H9 (cell line): ENCODE measurements around the gene RFPL3. TPM values are rescaled to one million over a fixed set of nuclear protein-coding genes. Genes with fewer than 3 reads are reported as not detected.

Experiments used
- DNase-seq: peaks from one replicate; pipeline ENCODE4 v3.0.0-alpha.2; 2017
- H2AFZ ChIP-seq: one replicate; pipeline ENCODE4 v1.6.1; 2013; ENCODE audit warnings: mild to moderate bottlenecking, low read length, control low read depth, moderate library complexity
- H2AK5ac ChIP-seq: 2 replicates; pipeline ENCODE4 v1.6.1; 2013; ENCODE audit warnings: low read length, control low read depth, mixed read lengths; ENCODE audit not compliant: insufficient read length
- H2BK120ac ChIP-seq: one replicate; pipeline ENCODE4 v1.6.1; 2013; ENCODE audit warnings: low read depth, mild to moderate bottlenecking, low read length, control low read depth, inconsistent platforms; ENCODE audit not compliant: poor library complexity, severe bottlenecking
- H2BK12ac ChIP-seq: 2 replicates; pipeline ENCODE4 v1.6.1; 2013; ENCODE audit warnings: low read length, control low read depth, mixed read lengths, low read depth; ENCODE audit not compliant: insufficient read length
- H2BK15ac ChIP-seq: 2 replicates; pipeline ENCODE4 v1.6.1; 2013; ENCODE audit warnings: low read depth, low read length, control low read depth
- H2BK20ac ChIP-seq: one replicate; pipeline ENCODE4 v1.6.1; 2013; ENCODE audit warnings: low read depth, mild to moderate bottlenecking, low read length, control low read depth, inconsistent platforms; ENCODE audit not compliant: poor library complexity, severe bottlenecking
- H2BK5ac ChIP-seq: 2 replicates; pipeline ENCODE4 v1.6.1; 2013; ENCODE audit warnings: low read length, control low read depth, mixed read lengths; ENCODE audit not compliant: insufficient read length
- H3K14ac ChIP-seq: 2 replicates; pipeline ENCODE4 v1.6.1; 2013; ENCODE audit warnings: low read length, control low read depth; ENCODE audit not compliant: insufficient read depth
- H3K18ac ChIP-seq: 2 replicates; pipeline ENCODE4 v1.6.1; 2013; ENCODE audit warnings: low read depth, mild to moderate bottlenecking, mixed read lengths, low read length, control low read depth; ENCODE audit not compliant: insufficient read length
- H3K23ac ChIP-seq: 2 replicates; pipeline ENCODE4 v1.6.1; 2013; ENCODE audit warnings: low read length, control low read depth, mixed read lengths, low read depth; ENCODE audit not compliant: insufficient read length
- H3K23me2 ChIP-seq: 2 replicates; pipeline ENCODE4 v1.6.1; 2013; ENCODE audit warnings: low read depth, mild to moderate bottlenecking, mixed read lengths, low read length, control low read depth; ENCODE audit not compliant: insufficient read length, poor library complexity, severe bottlenecking
- H3K27ac ChIP-seq: 2 replicates; pipeline ENCODE4 v1.5.1; 2013; ENCODE audit warnings: low read length, control low read depth, mixed read lengths, low read depth; ENCODE audit not compliant: insufficient read length
- H3K27me3 ChIP-seq: 2 replicates; pipeline ENCODE4 v1.6.1; 2013; ENCODE audit warnings: low read length, control low read depth, inconsistent platforms; ENCODE audit not compliant: insufficient read depth
- H3K4ac ChIP-seq: 2 replicates; pipeline ENCODE4 v1.6.1; 2013; ENCODE audit warnings: low read depth, mild to moderate bottlenecking, control low read depth, inconsistent platforms, low read length, moderate library complexity
- H3K4me1 ChIP-seq: 2 replicates; pipeline ENCODE4 v1.6.1; 2013; ENCODE audit warnings: low read length, control low read depth, inconsistent platforms; ENCODE audit not compliant: insufficient read depth
- H3K4me2 ChIP-seq: 2 replicates; pipeline ENCODE4 v1.6.1; 2013; ENCODE audit warnings: low read length, control low read depth, mixed read lengths; ENCODE audit not compliant: insufficient read length, insufficient read depth
- H3K56ac ChIP-seq: 2 replicates; pipeline ENCODE4 v1.6.1; 2013; ENCODE audit warnings: low read depth, mild to moderate bottlenecking, mixed read lengths, low read length, control low read depth; ENCODE audit not compliant: insufficient read length
- H3K79me1 ChIP-seq: 2 replicates; pipeline ENCODE4 v1.6.1; 2013; ENCODE audit warnings: low read depth, mild to moderate bottlenecking, moderate library complexity, low read length, control low read depth, inconsistent platforms; ENCODE audit not compliant: insufficient read depth, poor library complexity, severe bottlenecking
- H3K79me2 ChIP-seq: 2 replicates; pipeline ENCODE4 v1.6.1; 2013; ENCODE audit warnings: low read length, control low read depth, inconsistent platforms; ENCODE audit not compliant: insufficient read depth
- H3K9ac ChIP-seq: 2 replicates; pipeline ENCODE4 v1.6.1; 2013; ENCODE audit warnings: low read length, control low read depth, mixed read lengths; ENCODE audit not compliant: insufficient read length; ENCODE audit errors: extremely low read depth
- H3K9me3 ChIP-seq: one replicate; pipeline ENCODE4 v1.6.1; 2013; ENCODE audit warnings: low read depth, low read length, inconsistent platforms; ENCODE audit not compliant: control insufficient read depth
- H3T11ph ChIP-seq: one replicate; pipeline ENCODE4 v1.6.1; 2013; ENCODE audit warnings: mild to moderate bottlenecking, low read length, control low read depth, inconsistent platforms
- H4K20me1 ChIP-seq: one replicate; pipeline ENCODE4 v1.6.1; 2013; ENCODE audit not compliant: control insufficient read depth, insufficient read length, insufficient read depth
- H4K5ac ChIP-seq: 2 replicates; pipeline ENCODE4 v1.6.1; 2013; ENCODE audit warnings: low read depth, mild to moderate bottlenecking, mixed read lengths, low read length, control low read depth; ENCODE audit not compliant: insufficient read length
- H4K8ac ChIP-seq: replicated peaks from 2 replicates; pipeline ENCODE4 v1.6.1; 2013; ENCODE audit warnings: low read length, control low read depth, mixed read lengths, low read depth; ENCODE audit not compliant: insufficient read length
- H4K91ac ChIP-seq: 2 replicates; pipeline ENCODE4 v1.6.1; 2013; ENCODE audit warnings: low read depth, mild to moderate bottlenecking, moderate library complexity, mixed read lengths, low read length, control low read depth; ENCODE audit not compliant: insufficient read length
- H3K27ac Mint-ChIP-seq, 3 experiments: 2 replicates in 2 of 3; 3 replicates in 1 of 3; pipeline ENCODE4 v1.8.0; 2020 to 2021; ENCODE audit warnings: mixed read lengths in 3 of 3, mild to moderate bottlenecking in 1 of 3, moderate library complexity in 1 of 3
- H3K27me3 Mint-ChIP-seq: 2 replicates; pipeline ENCODE4 v1.8.0; 2021; ENCODE audit warnings: low read depth, mild to moderate bottlenecking, moderate library complexity, mixed read lengths
- H3K36me3 Mint-ChIP-seq, 3 experiments: 2 replicates in 2 of 3; 3 replicates in 1 of 3; pipeline ENCODE4 v1.8.0; 2020 to 2021; ENCODE audit warnings: low read depth in 3 of 3, mixed read lengths in 3 of 3; ENCODE audit not compliant: insufficient read depth in 1 of 3
- H3K4me1 Mint-ChIP-seq, 2 experiments: 2 replicates each; pipeline ENCODE4 v1.8.0; 2020; ENCODE audit warnings: mixed read lengths in 2 of 2
- H3K4me3 Mint-ChIP-seq, 2 experiments: 2 replicates in 1 of 2; 3 replicates in 1 of 2; pipeline ENCODE4 v1.8.0; 2020 to 2021; ENCODE audit warnings: mild to moderate bottlenecking in 2 of 2, mixed read lengths in 2 of 2, moderate library complexity in 1 of 2
- H3K9me3 Mint-ChIP-seq, 2 experiments: 2 replicates in 1 of 2; 3 replicates in 1 of 2; pipeline ENCODE4 v1.8.0; 2020; ENCODE audit warnings: mild to moderate bottlenecking in 2 of 2, mixed read lengths in 2 of 2, moderate library complexity in 1 of 2
- WGBS: extraction: QIAGEN DNeasy Blood & Tissue Kit; methylation state at CpG from one replicate; pipeline ENCODE4 v1.1.7; 2013; ENCODE audit warnings: missing lambda C conversion rate, low lambda C conversion rate, mixed read lengths; ENCODE audit not compliant: insufficient read length; ENCODE audit errors: extremely low coverage; 5-methylcytosine and 5-hydroxymethylcytosine counted together
- total RNA-seq: library from RNA; stranded (reverse); gene quantifications from 2 replicates; pipeline ENCODE4 v1.2.1, GENCODE V29; 2021
- TF ChIP-seq, protein P1 (sequence below): fragments of 200-600 bp; sonication (generic); conservative IDR thresholded peaks from 3 replicates; pipeline ENCODE4 v1.8.0; 2021; ENCODE audit warnings: antibody characterized with exemption, mild to moderate bottlenecking

Gene RFPL3
- total RNA-seq, 1 experiment from 2014 or later, result not detected

DNA sequence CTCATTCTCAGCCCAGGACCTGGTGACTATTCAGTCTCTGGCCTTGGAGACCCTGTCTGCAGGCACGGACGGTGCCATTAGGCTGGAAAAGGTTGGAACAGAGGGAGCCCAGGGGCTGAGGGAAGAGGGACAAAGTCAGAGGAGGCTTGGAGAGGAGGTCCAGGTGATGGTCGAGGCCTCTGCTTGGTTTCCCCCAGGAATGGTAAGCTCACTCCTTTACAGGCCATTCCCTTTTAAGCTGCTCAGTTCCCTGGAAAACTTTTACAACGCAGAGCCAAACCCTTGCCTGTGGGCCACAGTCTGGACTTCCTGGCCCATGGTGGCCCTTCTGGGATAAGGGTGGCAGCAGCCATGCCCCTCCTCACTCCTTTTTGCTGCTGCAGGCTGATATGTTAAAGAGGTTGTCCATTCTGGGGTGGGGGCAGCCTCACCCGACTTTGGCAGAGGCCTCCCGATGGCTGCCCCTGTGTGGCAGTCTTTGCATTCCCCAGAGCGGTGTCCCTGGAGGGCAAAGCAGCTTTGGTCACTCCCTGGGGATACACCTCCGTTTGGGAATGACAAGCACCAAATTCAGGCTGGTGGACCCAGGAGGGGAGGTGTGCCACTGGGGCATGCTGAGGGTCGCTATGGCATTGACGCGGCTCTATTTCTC lies 34.0 kb upstream of the RFPL3 start:
- H3K4me3 Mint-ChIP-seq, result no peak overlapping the region
- no peak overlapping the region for H3K4me2 ChIP-seq
- H3K56ac ChIP-seq, result no peak overlapping the region
- no peak overlapping the region for H3K18ac ChIP-seq
- no peak overlapping the region for H3T11ph ChIP-seq
- no peaks in the 10 kb centered on the region for H3K79me2 ChIP-seq
- no peaks in the 10 kb centered on the region for H3K79me1 ChIP-seq
- H3K27me3 ChIP-seq, result no peaks in the 10 kb centered on the region
- H2BK120ac ChIP-seq, result no peak overlapping the region
- H2AK5ac ChIP-seq, result no peak overlapping the region
- H3K23ac ChIP-seq, result no peak overlapping the region
- H2BK12ac ChIP-seq, result no peak overlapping the region
- H2AFZ ChIP-seq, result no peak overlapping the region
- H4K20me1 ChIP-seq, result no peaks in the 10 kb centered on the region
- peaks cover 48% of the 10 kb centered on the region for H3K27me3 Mint-ChIP-seq
- no peak overlapping the region for H2BK20ac ChIP-seq
- TF ChIP-seq, protein P1, sequence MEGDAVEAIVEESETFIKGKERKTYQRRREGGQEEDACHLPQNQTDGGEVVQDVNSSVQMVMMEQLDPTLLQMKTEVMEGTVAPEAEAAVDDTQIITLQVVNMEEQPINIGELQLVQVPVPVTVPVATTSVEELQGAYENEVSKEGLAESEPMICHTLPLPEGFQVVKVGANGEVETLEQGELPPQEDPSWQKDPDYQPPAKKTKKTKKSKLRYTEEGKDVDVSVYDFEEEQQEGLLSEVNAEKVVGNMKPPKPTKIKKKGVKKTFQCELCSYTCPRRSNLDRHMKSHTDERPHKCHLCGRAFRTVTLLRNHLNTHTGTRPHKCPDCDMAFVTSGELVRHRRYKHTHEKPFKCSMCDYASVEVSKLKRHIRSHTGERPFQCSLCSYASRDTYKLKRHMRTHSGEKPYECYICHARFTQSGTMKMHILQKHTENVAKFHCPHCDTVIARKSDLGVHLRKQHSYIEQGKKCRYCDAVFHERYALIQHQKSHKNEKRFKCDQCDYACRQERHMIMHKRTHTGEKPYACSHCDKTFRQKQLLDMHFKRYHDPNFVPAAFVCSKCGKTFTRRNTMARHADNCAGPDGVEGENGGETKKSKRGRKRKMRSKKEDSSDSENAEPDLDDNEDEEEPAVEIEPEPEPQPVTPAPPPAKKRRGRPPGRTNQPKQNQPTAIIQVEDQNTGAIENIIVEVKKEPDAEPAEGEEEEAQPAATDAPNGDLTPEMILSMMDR, result no peak
- H3K27ac ChIP-seq, result no peak overlapping the region
- DNase-seq, result peak; percentile 19
- H3K4me1 Mint-ChIP-seq, result peaks cover 39 to 42% of the 10 kb centered on the region in 2 experiments
- no peaks in the 10 kb centered on the region for H3K23me2 ChIP-seq
- H3K9me3 ChIP-seq, result no peaks in the 10 kb centered on the region
- H4K91ac ChIP-seq, result no peak overlapping the region
- no CpG with 5 or more reads among the region's 11 CpGs for WGBS
- no peak overlapping the region for H4K5ac ChIP-seq
- peak overlapping the region in 1 of 3 experiments; percentile 76; a peak in 1 of 7 replicates for H3K27ac Mint-ChIP-seq
- H4K8ac ChIP-seq, result no peak overlapping the region
- H3K36me3 Mint-ChIP-seq, result peaks cover 2 to 24% (median 16%) of the 10 kb centered on the region in 3 experiments; a peak in 6 of 7 replicates
- no peak overlapping the region for H3K4ac ChIP-seq
- no peak overlapping the region; the same call in 1 of the 2 replicates for H3K14ac ChIP-seq
- H2BK15ac ChIP-seq, result no peak overlapping the region
- H3K9ac ChIP-seq, result no peak overlapping the region
- H3K4me1 ChIP-seq, result peaks cover 6% of the 10 kb centered on the region
- no peak overlapping the region for H2BK5ac ChIP-seq
- H3K9me3 Mint-ChIP-seq, result peaks cover 22 to 26% of the 10 kb centered on the region in 2 experiments
